ENCODE data around the gene CST4. TPM values are rescaled to one million over a fixed set of nuclear protein-coding genes. Genes with fewer than 3 reads are reported as not detected.
"Not testable (repeated sequence)": the region's sequence is repeated elsewhere in the genome, so short reads cannot be mapped to it uniquely, and the experiment has no call there.

The CST4 gene
- total RNA-seq, 1 donor from 2014 or later = not detected

DNA sequence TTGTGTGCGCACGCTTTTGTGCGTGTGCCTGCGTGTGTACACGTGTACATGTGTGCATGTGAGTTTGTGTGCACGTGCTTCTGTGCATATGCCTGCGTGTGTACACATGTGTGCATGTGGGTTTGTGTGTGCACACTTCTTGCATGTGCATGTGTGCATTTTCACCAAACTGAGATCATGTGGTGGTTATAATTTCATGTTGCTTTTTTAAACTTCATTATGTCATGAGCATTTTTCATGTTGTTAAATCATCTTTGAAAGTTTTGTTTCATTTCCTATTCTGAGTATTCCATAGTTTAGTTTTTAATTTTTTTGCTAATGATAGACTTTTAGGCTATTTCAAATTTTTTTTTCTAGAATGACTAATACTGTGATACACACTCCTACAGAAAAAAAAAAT, 44.7 kb downstream of the CST4 start:
- no peak for DNase-seq (ENCODE audit: low read depth)

DNA sequence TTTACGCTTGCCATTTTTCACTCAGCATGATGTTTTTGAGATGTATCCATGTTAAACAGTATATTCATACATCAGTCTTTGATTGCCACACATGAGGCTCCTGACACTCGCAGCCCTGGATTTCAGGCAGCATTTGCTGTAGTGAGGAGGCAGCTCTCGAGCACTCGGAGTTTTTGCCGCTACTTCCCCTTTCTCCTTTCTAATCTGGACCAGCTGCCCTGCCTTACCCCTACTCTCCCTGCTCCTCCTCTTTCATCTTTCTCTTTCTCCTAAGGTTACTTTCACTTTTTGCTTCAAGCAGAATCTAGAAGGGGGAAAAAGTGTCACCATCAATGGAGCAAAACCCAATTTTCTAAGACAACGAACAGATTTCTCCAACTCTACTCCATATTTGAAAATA, 45.2 kb downstream of the CST4 start:
- DNase-seq (ENCODE audit: low read depth) = no peak

GRCh38 chr20:23641936-23642751, 46.7 kb downstream of the CST4 start:
- DNase-seq (ENCODE audit: low read depth) = peak; percentile 98

- peak; percentile 48 for DNase-seq (ENCODE audit: low read depth)
Measured at GRCh38 chr20:23640671-23641667, 47.9 kb downstream of the CST4 start.

GRCh38 chr20:23640018-23640601, 48.7 kb downstream of the CST4 start:
- peak; percentile 52 for DNase-seq (ENCODE audit: low read depth)

GRCh38 chr20:23639490-23639958, 49.3 kb downstream of the CST4 start:
- no peak for DNase-seq (ENCODE audit: low read depth)

DNA sequence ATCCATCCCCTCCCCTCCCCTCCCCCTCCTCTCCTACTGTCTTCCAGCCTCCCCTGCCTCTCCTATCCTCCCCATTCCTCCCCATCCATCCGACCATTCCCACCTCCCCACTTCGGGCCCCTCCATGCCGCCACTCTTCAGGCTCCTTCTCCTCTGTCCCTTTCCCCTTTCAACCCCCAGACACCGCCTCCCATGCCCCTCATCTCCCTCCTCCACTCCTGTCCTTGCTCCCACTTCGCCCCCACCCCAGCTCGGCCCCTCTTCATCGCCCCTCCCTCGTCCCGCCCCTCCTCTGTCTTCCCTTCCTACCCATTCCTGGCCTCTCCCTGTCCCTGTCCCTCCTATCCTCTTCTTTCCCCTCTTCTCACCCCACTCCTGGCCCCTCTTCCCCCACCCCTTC, 50.5 kb downstream of the CST4 start:
- no peak for DNase-seq (ENCODE audit: low read depth)

- peak; percentile 92 for DNase-seq (ENCODE audit: low read depth)
Measured at GRCh38 chr20:23637282-23638221, 51.3 kb downstream of the CST4 start, which contains the start of gene CST3. TSS of gene CST3 (minus strand) at chr20:23637955. CDS start at chr20:23637862, 93 bp downstream.

GRCh38 chr20:23636908-23637281, 51.9 kb downstream of the CST4 start:
- no peak for DNase-seq (ENCODE audit: low read depth)

DNA sequence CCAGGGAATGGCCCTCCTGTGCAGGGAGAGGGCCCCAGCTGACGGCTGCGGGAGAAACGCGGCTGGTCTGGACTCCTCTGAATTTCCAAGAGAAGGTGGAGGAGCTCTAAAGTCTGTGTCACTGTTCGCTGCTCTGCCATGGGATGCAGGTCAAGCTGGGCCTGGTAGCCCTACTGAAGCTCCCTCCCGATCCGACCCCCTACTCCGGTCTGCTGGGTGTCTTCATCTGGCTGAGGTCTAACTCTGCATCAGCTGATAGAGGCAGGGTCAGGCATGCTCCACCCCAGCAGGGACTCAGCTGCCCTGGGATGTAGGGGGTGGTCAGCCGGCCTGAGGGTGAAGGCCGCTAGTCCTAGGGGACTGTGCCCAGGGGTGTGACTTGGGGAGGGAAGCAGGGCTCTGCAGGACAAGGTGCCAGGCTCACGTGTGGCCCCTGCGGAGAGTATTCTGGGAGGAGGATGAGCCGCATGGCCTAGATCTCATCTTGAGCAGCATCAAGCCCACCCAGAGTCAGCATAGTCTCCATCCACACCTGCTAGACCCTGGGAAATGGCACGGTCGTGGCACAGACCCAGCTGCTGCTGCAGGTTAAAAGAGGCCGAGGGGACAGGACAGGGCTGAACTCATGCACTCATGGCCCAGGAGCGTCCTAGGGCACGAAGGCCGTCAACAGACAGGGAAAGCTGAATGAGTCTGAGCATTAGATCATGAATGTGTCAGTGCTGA, 52.5 kb downstream of the CST4 start:
- no peak for DNase-seq (ENCODE audit: low read depth)

- DNase-seq (ENCODE audit: low read depth) = not testable (repeated sequence)
Measured at GRCh38 chr20:23635768-23636090, 53.1 kb downstream of the CST4 start.

Other genes starting within 250 kb of the CST4 start
- not detected in 2 replicates for gene CSTL1, start 249.4 kb downstream of the CST4 start, total RNA-seq
- gene CST11, start 236.2 kb downstream of the CST4 start, total RNA-seq = not detected in 2 replicates
- not detected in 2 replicates for gene CST8, start 197.9 kb downstream of the CST4 start, total RNA-seq
- not detected in 2 replicates for gene CST9L, start 120.6 kb downstream of the CST4 start, total RNA-seq
- not detected in 2 replicates for gene CST9, start 83.1 kb downstream of the CST4 start, total RNA-seq
- gene CST3, start 51.1 kb downstream of the CST4 start, total RNA-seq = 534 and 577 TPM in 2 replicates
- gene CST1, start 61.9 kb upstream of the CST4 start, total RNA-seq = not detected in 2 replicates
- gene CST2, start 137.7 kb upstream of the CST4 start, total RNA-seq = not detected in 2 replicates
- gene CST5, start 190.7 kb upstream of the CST4 start, total RNA-seq = not detected in 2 replicates